Panc1 (cell line): ENCODE measurements around the gene GMFB.

Source experiments
- CTCF ChIP-seq: fragments of 450-650 bp; IDR thresholded peaks from 2 replicates; pipeline ENCODE4 v1.5.1; 2017; ENCODE audit warnings: mild to moderate bottlenecking
- POLR2AphosphoS5 ChIP-seq: IDR thresholded peaks from 2 replicates; pipeline ENCODE4 v1.6.1; 2012; ENCODE audit warnings: mild to moderate bottlenecking, low read depth, low read length, moderate library complexity

DNA sequence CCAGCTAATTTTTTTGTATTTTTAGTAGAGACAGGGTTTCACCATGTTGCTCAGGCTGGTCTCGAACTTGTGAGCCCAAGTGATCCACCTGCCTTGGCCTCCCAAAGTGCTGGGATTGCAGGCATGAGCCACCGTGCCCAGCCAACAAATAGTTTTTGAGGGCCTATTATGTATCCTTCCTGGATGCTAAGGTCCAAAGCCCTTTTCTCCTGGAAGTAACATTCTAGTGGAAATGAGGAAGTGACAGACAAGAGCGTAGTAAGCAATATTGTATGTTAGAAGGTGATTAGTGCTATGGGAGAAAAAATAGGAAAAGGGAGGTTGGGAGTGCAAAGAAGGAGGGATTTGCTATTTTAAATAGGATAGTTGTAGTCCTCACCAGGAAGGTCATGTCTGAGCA is 12.0 kb upstream of the GMFB start:
- no peak for TF ChIP-seq CTCF
- no peak for TF ChIP-seq POLR2AphosphoS5
